Ramos (cell line): Measurements from ENCODE around the gene IFNW1.

Source experiments
- in situ Hi-C: fragments of 300-500 bp; cut with MboI; formaldehyde crosslinking; loops from one replicate; pipeline ENCODE4 v1.14.3; 2022; ENCODE audit warnings: low sequenced_read_pairs; ENCODE audit not compliant: unreplicated experiment

IFNW1 gene

DNA sequence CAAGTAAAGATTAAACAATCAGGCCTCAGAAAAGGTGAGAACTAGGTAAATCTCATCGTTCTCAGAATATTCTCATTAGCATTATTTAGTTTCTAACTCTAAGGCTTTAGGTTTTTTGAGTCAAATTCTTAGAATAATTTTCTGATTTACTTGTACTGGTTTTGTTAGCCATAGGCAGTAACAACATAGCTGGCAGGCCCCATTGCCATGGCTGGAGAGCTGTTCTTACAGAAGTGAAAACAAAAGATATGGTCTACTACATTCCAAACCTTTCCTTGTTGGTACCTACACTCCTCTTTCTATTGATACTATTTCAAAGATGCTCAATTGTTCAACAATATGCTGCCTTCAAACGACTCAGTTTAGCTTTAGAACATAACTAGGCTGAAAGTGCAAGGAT is 27.3 kb downstream of the IFNW1 start:
- in situ Hi-C loops: loop anchor here (10.0 to 25.0 kb wide), 3 partner anchors 490 to 1190 kb away; partner anchors contain the start of gene MLLT3

DNA sequence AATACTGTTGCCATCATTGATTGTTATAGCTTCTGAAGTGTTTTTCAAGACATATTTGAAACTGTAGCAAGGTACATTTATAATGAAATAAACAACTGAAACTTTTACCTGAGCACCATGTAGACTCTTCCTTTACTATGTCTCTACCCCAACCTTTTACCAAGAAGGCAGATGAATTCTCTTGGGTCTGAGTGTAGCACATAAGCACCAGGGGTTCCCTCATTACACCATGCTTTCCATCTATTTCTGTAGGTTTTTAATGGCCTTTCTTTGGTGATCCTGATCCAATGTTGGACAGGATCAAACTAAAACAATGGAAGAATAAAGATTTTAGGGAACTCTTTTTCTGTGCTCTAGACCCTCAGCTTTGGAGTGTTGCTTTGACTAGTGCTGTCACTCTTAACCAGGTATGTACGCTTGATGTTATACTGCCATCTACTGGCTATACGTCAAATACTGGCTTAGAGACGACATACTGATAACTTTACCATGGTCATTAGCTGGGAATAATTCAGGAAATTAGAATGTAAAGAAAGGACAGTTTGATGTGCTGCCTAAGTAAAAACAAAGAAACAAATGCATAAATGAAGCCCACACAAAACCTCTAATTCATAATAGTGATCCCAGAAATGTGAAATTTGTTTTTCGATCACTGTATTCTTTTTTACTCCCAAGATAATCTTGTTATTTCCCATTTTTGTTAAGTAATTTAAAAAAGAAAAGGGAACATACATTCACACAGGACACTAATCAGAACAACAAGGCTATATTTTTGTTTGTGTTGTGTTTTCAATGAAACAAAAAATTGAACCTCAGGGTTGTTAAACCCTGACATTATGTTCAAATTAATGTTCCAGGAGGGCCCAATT is 30.7 kb downstream of the IFNW1 start:
- in situ Hi-C loops: loop anchor here (10.0 to 25.0 kb wide), 3 partner anchors 486 to 1186 kb away; partner anchors contain the start of gene MLLT3

DNA sequence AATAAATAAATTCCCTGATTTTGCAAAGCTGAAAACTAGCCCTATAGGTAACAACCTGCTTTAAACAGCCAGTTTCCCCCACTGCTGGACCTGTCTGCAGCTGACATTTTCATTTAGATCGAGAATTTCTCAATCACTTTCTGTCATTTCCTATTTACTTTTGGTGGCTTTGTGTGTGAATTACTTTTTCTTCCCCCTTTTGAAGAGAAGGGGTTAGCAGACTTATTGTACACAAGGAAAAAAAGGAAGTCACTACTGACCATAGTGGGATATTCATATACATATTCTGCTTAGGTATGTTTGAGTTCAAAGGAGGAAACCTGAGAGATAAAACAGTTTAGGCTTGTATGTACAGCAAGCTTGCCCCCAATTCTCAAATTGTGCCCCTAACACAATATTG is 36.8 kb downstream of the IFNW1 start:
- in situ Hi-C loops: loop anchor here (25.0 kb wide), 1 partner anchor 742 kb away; no protein-coding TSS in a partner anchor

DNA sequence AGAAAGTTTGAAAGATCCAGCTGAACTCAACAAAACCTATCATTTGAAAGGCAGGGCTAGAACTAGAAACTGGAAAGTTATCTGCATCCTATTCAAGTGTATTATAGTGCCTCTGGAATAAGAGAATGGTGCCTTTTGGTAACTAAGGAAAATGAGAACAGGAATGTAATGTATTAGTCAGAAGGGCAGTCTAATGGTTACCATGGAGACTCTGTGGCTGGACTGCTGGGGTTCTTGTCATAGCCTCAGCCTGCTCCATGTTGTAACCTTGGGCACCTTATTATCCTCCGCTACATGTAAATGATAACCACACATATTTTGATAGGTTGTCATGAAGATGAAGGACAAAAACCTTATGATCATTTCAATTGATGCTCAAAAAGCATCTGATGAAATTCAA is 39.3 kb downstream of the IFNW1 start:
- in situ Hi-C loops: loop anchor here (25.0 kb wide), 1 partner anchor 740 kb away; no protein-coding TSS in a partner anchor

DNA sequence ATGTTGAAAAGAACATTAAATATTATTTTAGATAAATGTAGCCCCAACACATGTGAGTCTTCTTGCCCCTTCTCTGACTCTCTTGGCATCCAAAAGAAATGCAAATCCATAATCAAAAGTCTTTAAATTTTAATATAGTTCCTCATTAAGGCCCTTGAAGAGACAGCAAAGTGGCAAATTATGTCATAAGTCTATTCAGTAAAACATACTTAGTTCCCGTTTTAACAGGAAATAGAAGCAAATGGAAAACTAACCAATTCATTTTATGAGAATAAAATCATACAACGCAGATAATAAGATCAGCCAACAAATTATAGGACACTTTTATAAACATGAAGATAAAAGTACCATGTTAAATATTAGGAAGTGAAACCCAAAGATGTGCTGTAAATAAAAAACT is 43.8 kb downstream of the IFNW1 start:
- in situ Hi-C loops: no loop called here

DNA sequence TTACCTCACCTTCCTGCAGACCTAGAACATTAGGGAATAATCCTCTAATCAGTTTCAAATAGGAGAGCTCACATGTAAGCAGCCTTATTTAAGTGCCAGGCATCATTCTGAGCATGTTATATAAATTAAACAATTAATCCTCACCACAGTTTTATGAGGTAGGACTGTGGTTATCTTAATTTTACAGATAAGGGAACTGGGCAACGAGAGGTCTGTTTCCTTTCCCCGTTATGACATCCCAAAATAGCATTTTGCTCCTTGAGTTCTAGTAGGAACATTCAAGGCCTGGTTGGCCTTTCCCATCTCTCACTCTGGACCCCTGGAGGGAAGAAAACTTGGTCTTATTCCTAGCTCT is 44.8 kb downstream of the IFNW1 start:
- in situ Hi-C loops: no loop called here

DNA sequence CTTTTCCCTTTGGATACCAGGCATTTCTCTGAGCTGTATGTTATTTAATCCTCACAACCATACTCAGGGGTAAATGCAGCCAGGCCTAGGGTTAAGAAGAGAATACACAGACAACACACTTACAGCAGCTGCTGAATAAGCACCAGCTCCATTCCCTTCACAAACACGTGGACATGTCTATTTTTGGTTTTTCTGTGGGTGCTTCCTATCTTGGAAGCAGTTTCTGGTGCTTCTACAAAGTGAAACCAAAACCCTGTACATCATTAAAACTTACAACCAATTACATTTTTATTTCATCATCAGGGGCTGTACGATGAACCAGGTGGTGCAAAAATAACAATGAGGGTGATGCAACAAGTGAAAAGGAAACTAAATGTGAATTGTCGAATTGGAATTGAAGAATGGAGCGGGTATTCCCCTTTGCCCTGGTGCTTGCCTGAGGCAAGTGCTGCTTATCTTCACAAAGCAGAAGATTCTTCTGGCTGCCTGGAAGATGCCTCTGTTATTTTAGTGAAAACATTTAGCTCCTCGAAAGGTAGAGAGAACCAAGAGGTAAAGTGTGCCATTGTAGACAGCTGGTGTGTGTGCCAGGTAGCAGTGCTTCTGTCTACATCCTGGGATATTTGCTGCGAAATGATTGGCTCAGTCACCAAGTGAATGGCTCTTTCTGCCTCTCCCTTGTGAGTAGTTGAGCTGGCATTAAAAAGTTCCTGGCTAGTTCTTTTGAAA is 45.3 kb downstream of the IFNW1 start:
- in situ Hi-C loops: no loop called here

DNA sequence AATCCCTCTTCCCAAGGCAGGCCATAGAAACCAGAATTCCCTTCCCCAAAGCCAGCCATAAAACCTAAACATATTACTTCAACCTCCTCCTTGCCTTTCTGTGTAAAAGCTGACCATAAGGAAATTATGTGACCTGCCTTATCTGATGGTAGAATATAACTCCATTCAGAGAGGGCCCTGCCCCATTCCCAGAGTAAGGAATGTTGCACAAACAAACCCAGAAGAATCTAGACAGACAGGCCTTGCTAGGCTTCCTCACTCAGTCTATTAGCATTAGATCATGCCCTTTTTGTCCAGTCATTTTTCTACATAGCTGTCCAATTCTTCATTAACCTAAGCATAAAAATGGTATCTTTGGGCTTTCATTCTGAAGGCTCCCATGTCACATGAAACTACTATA is 46.1 kb downstream of the IFNW1 start:
- in situ Hi-C loops: no loop called here
